ENCODE results near the gene FRMD4A.

Gene FRMD4A

GRCh38 chr10:14106828-14107227 is 223.9 kb downstream of the FRMD4A start:
- TF ChIP-seq CTCF (IDR thresholded peaks at IDR 0.05; ENCODE audit: low read depth, low read length): no peak
- no peak for DNase-seq (ENCODE audit: extremely low read depth, low read depth)

GRCh38 chr10:14102056-14102455 is 228.7 kb downstream of the FRMD4A start:
- no peak for DNase-seq (ENCODE audit: extremely low read depth, low read depth)

GRCh38 chr10:14099885-14100284 is 230.8 kb downstream of the FRMD4A start:
- DNase-seq (ENCODE audit: extremely low read depth, low read depth): no peak
- no peak for TF ChIP-seq CTCF (IDR thresholded peaks at IDR 0.05; ENCODE audit: low read depth, low read length)

More at GRCh38 chr10:14102056-14102455, 228.7 kb downstream of the FRMD4A start:
- TF ChIP-seq CTCF (IDR thresholded peaks at IDR 0.05; ENCODE audit: low read depth, low read length): no peak

- DNase-seq (ENCODE audit: extremely low read depth, low read depth): peak; percentile 18
- TF ChIP-seq CTCF (IDR thresholded peaks at IDR 0.05; ENCODE audit: low read depth, low read length): peak; percentile 64
These were observed 236.8 kb downstream of the FRMD4A start for GRCh38 chr10:14093730-14094484.

GRCh38 chr10:14092799-14093198 is 237.9 kb downstream of the FRMD4A start:
- DNase-seq (ENCODE audit: extremely low read depth, low read depth): no peak

GRCh38 chr10:14089556-14090292 is 241.0 kb downstream of the FRMD4A start:
- no peak for DNase-seq (ENCODE audit: extremely low read depth, low read depth)
- no peak for TF ChIP-seq CTCF (IDR thresholded peaks at IDR 0.05; ENCODE audit: low read depth, low read length)

More at GRCh38 chr10:14092799-14093198, 237.9 kb downstream of the FRMD4A start:
- no peak for TF ChIP-seq CTCF (IDR thresholded peaks at IDR 0.05; ENCODE audit: low read depth, low read length)

GRCh38 chr10:14087566-14087965 is 243.2 kb downstream of the FRMD4A start:
- no peak for DNase-seq (ENCODE audit: extremely low read depth, low read depth)
- no peak for TF ChIP-seq CTCF (IDR thresholded peaks at IDR 0.05; ENCODE audit: low read depth, low read length)

All from AG09319 (cell line).